HepG2 (cell line): ENCODE measurements around the gene PYCARD. TPM values are rescaled to one million over a fixed set of nuclear protein-coding genes. Genes with fewer than 3 reads are reported as not detected.
A peak's percentile ranks its signal among the peaks of the same experiment; 100 is the strongest.

Experiments used
- ARID5B ChIP-seq: IDR thresholded peaks from 2 replicates; pipeline ENCODE4 v1.4.0; 2020; ENCODE audit warnings: mild to moderate bottlenecking, missing genetic modification reagents
- ASH2L ChIP-seq: fragments of 300-600, 200-600 bp; sonication (generic); IDR thresholded peaks from 2 replicates; pipeline ENCODE4 v1.7.0; 2017; ENCODE audit warnings: low read depth, mild to moderate bottlenecking, moderate library complexity, mixed read lengths, low read length; ENCODE audit not compliant: insufficient read length
- ATM ChIP-seq: fragments of 450-650 bp; IDR thresholded peaks from 2 replicates; pipeline ENCODE4 v1.7.1; 2017; ENCODE audit warnings: mild to moderate bottlenecking, borderline replicate concordance
- BHLHE40 ChIP-seq: IDR thresholded peaks from 2 replicates; pipeline ENCODE4 v1.6.1; 2011; ENCODE audit warnings: low read length, improper control_type of control experiment
- KDM1A ChIP-seq: IDR thresholded peaks from 2 replicates; pipeline ENCODE4 v1.6.1; 2016; ENCODE audit warnings: missing compliant biosample characterization
- KLF16 ChIP-seq, 2 experiments: sonication (generic) in 1 of 2; formaldehyde crosslinking in 1 of 2; IDR thresholded peaks; 2 replicates each; pipeline versions ENCODE4 v1.6.1 to v1.8.0; 2016 to 2023; ENCODE audit warnings: missing genetic modification reagents in 2 of 2, missing compliant biosample characterization in 1 of 2
- PRDM10 ChIP-seq: sonication (generic); formaldehyde crosslinking; IDR thresholded peaks from 2 replicates; pipeline ENCODE4 v1.4.0; 2020; ENCODE audit warnings: low read depth, missing genetic modification reagents
- RFX3 ChIP-seq: IDR thresholded peaks from 2 replicates; pipeline ENCODE4 v1.6.1; 2016; ENCODE audit warnings: missing biosample characterization, missing genetic modification reagents
- SIN3B ChIP-seq: fragments of 150-350 bp; IDR thresholded peaks from 2 replicates; pipeline ENCODE4 v1.6.1; 2014; ENCODE audit warnings: low read length
- SIX4 ChIP-seq: sonication (generic); formaldehyde crosslinking; IDR thresholded peaks from 2 replicates; pipeline ENCODE4 v1.4.0; 2020; ENCODE audit warnings: missing genetic modification reagents
- SKI ChIP-seq: fragments of 450-650 bp; IDR thresholded peaks from one replicate; pipeline ENCODE4 v1.6.1; 2018; ENCODE audit warnings: mild to moderate bottlenecking; ENCODE audit not compliant: partially characterized antibody
- SMAD1 ChIP-seq: sonication (generic); formaldehyde crosslinking; IDR thresholded peaks from 2 replicates; pipeline ENCODE4 v1.4.0; 2020; ENCODE audit warnings: missing genetic modification reagents, low read depth, mild to moderate bottlenecking, borderline replicate concordance
- TBX3 ChIP-seq: fragments of 450-650 bp; IDR thresholded peaks from 2 replicates; pipeline ENCODE4 v1.6.1; 2017; ENCODE audit warnings: antibody characterized with exemption, mild to moderate bottlenecking, inconsistent platforms, borderline replicate concordance
- ZBTB38 ChIP-seq: sonication (generic); formaldehyde crosslinking; IDR thresholded peaks from 2 replicates; pipeline ENCODE4 v1.5.1; 2020; ENCODE audit warnings: mild to moderate bottlenecking, missing genetic modification reagents
- ZBTB7A ChIP-seq: sonication (generic); formaldehyde crosslinking; IDR thresholded peaks from 2 replicates; pipeline ENCODE4 v1.8.0; 2022; ENCODE audit warnings: mild to moderate bottlenecking, missing genetic modification reagents
- ZNF569 ChIP-seq: sonication (generic); formaldehyde crosslinking; IDR thresholded peaks from 2 replicates; pipeline ENCODE4 v1.5.0; 2020; ENCODE audit warnings: mild to moderate bottlenecking, missing genetic modification reagents, moderate library complexity, borderline replicate concordance
- polyA plus RNA-seq, 8 experiments: library from polyadenylated mRNA; depleted of rRNA in 3 of 8; stranded (reverse) in 7 of 8; unstranded in 1 of 8; fragments of >200 nt; fragmentation: Illumina TruSeq in 4 of 8; extraction: Trizol in 4 of 8; gene quantifications; 2 replicates each; pipeline versions ENCODE4 v1.2.1 to v1.2.3, GENCODE V29; 2011 to 2016; ENCODE audit warnings: low read depth in 4 of 8, missing spikeins in 1 of 8, mixed read lengths in 1 of 8; ENCODE audit not compliant: insufficient read depth in 1 of 8
- total RNA-seq, 5 experiments: library from RNA; depleted of rRNA; stranded (reverse); fragments of >200 nt; fragmentation: Illumina TruSeq; extraction: Trizol; gene quantifications; 2 replicates each; pipeline ENCODE4 v1.2.3, GENCODE V29; 2016; ENCODE audit warnings: low read depth in 1 of 5
- TF ChIP-seq, protein P1 (sequence below): sonication (generic); formaldehyde crosslinking; IDR thresholded peaks from 2 replicates; pipeline ENCODE4 v1.4.0; 2020; ENCODE audit warnings: missing genetic modification reagents
- TF ChIP-seq, protein P2 (sequence below): sonication (generic); formaldehyde crosslinking; IDR thresholded peaks from 2 replicates; pipeline ENCODE4 v1.9.0; 2022; ENCODE audit warnings: low read depth, missing genetic modification reagents

PYCARD gene
- total and polyA plus RNA-seq, 2 of the 13 experiments (the other 11 are each of a cell fraction or from before 2014, with no cell fraction given) = 4.8 to 9.2 TPM

DNA sequence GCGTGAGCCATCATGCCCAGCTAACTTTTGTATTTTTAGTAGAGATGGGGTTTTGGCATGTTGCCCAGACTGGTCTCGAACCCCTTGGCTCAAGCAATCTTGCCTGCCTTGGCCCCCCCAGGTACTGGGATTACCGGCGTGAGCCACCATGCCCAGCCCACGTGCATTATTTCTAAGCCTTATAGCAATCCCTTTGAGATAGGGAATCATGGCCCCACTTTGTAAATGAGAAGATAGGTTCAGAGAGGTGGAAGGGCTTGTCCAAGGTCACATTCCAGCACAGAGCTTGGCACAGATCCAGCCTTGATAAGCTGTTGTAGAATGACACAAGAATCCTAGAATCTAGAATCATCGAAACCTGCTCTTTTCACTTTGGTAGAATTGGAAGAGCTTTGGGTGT, 4.2 kb upstream of the PYCARD start (continued):
- TF ChIP-seq ARID5B (peak; percentile 82), RFX3 (CRISPR knock-in tag) (no peak), ZNF569 (no peak), ZBTB38 (CRISPR knock-in tag) (no peak), SMAD1 (CRISPR knock-in tag) (no peak), TBX3 (no peak), KDM1A (CRISPR knock-in tag) (0 out of 2 replicates have a peak, but pooled peaks have one; percentile 18), ATM (no peak), PRDM10 (no peak), ASH2L (no peak), SKI (no peak), SIX4 (no peak), SIN3B (no peak), BHLHE40 (0 out of 2 replicates have a peak, but pooled peaks have one; percentile 25), KLF16 (CRISPR knock-in tag; IDR thresholded peaks at IDR 0.05) (peak in 1 of 2 experiments; percentile 66; a peak in 1 of 4 replicates), ZBTB7A (no peak)
- TF ChIP-seq, protein P1, sequence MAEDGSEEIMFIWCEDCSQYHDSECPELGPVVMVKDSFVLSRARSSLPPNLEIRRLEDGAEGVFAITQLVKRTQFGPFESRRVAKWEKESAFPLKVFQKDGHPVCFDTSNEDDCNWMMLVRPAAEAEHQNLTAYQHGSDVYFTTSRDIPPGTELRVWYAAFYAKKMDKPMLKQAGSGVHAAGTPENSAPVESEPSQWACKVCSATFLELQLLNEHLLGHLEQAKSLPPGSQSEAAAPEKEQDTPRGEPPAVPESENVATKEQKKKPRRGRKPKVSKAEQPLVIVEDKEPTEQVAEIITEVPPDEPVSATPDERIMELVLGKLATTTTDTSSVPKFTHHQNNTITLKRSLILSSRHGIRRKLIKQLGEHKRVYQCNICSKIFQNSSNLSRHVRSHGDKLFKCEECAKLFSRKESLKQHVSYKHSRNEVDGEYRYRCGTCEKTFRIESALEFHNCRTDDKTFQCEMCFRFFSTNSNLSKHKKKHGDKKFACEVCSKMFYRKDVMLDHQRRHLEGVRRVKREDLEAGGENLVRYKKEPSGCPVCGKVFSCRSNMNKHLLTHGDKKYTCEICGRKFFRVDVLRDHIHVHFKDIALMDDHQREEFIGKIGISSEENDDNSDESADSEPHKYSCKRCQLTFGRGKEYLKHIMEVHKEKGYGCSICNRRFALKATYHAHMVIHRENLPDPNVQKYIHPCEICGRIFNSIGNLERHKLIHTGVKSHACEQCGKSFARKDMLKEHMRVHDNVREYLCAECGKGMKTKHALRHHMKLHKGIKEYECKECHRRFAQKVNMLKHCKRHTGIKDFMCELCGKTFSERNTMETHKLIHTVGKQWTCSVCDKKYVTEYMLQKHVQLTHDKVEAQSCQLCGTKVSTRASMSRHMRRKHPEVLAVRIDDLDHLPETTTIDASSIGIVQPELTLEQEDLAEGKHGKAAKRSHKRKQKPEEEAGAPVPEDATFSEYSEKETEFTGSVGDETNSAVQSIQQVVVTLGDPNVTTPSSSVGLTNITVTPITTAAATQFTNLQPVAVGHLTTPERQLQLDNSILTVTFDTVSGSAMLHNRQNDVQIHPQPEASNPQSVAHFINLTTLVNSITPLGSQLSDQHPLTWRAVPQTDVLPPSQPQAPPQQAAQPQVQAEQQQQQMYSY (CRISPR knock-in tag) = no peak
- TF ChIP-seq, protein P2, sequence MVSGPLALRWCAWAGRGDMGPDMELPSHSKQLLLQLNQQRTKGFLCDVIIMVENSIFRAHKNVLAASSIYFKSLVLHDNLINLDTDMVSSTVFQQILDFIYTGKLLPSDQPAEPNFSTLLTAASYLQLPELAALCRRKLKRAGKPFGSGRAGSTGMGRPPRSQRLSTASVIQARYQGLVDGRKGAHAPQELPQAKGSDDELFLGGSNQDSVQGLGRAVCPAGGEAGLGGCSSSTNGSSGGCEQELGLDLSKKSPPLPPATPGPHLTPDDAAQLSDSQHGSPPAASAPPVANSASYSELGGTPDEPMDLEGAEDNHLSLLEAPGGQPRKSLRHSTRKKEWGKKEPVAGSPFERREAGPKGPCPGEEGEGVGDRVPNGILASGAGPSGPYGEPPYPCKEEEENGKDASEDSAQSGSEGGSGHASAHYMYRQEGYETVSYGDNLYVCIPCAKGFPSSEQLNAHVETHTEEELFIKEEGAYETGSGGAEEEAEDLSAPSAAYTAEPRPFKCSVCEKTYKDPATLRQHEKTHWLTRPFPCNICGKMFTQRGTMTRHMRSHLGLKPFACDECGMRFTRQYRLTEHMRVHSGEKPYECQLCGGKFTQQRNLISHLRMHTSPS (CRISPR knock-in tag) = no peak
